HL-60 (cell line): ENCODE data around the gene FRRS1L.

Experiments used
- DNase-seq, 2 experiments: peaks; one replicate each; pipeline ENCODE4 v3.0.0-alpha.2; 2010 to 2020; ENCODE audit warnings: low read depth in 1 of 2, low spot score in 1 of 2
- H3K27ac ChIP-seq: fragments of 250-450 bp; sonication (Bioruptor Pico); replicated peaks from 2 replicates; pipeline ENCODE4 v1.5.1; 2020; ENCODE audit warnings: mild to moderate bottlenecking, moderate library complexity
- H3K27me3 ChIP-seq: fragments of 250-450 bp; sonication (Bioruptor Pico); 2 replicates; pipeline ENCODE4 v1.5.1; 2021; ENCODE audit warnings: mild to moderate bottlenecking, moderate library complexity; ENCODE audit not compliant: insufficient read depth, poor library complexity, severe bottlenecking
- H3K4me3 ChIP-seq: replicated peaks from 2 replicates; pipeline ENCODE4 v1.5.1; 2011; ENCODE audit warnings: mild to moderate bottlenecking, control low read depth, low read length; ENCODE audit not compliant: insufficient read depth
- CTCF ChIP-seq: IDR thresholded peaks from one replicate; pipeline ENCODE4 v1.5.1; 2011; ENCODE audit warnings: low read length, control low read depth, inconsistent platforms; ENCODE audit not compliant: insufficient read depth
- GABPA ChIP-seq: IDR thresholded peaks from 2 replicates; pipeline ENCODE4 v1.6.1; 2012; ENCODE audit warnings: low read depth
- POLR2AphosphoS5 ChIP-seq: IDR thresholded peaks from 2 replicates; pipeline ENCODE4 v1.6.1; 2012; ENCODE audit warnings: low read depth
- REST ChIP-seq: IDR thresholded peaks from 2 replicates; pipeline ENCODE4 v1.6.1; 2012; ENCODE audit warnings: low read depth; ENCODE audit not compliant: insufficient replicate concordance
- SPI1 ChIP-seq: IDR thresholded peaks from 2 replicates; pipeline ENCODE4 v1.6.1; 2012; ENCODE audit warnings: low read depth, mild to moderate bottlenecking, borderline replicate concordance

Gene FRRS1L

GRCh38 chr9:109181284-109181683 lies 14.2 kb upstream of the FRRS1L start:
- Histone ChIP-seq H3K4me3 (no peak overlapping the region), H3K27me3 (no peaks in the 10 kb centered on the region), H3K27ac (no peak overlapping the region)
- TF ChIP-seq GABPA (no peak), CTCF (no peak), REST (no peak), SPI1 (no peak), POLR2AphosphoS5 (no peak)
- DNase-seq, result no peak

GRCh38 chr9:109179801-109180523 lies 12.9 kb upstream of the FRRS1L start:
- TF ChIP-seq CTCF (no peak), SPI1 (no peak), POLR2AphosphoS5 (no peak), GABPA (no peak), REST (no peak)
- H3K27ac ChIP-seq, result no peak overlapping the region
- no peak overlapping the region for H3K4me3 ChIP-seq
- no peak for DNase-seq
- no peaks in the 10 kb centered on the region for H3K27me3 ChIP-seq

GRCh38 chr9:109176963-109177362 lies 9.9 kb upstream of the FRRS1L start:
- Histone ChIP-seq H3K27me3 (no peaks in the 10 kb centered on the region), H3K4me3 (no peak overlapping the region), H3K27ac (no peak overlapping the region)
- no peak for DNase-seq
- TF ChIP-seq SPI1 (no peak), REST (no peak), POLR2AphosphoS5 (no peak)

- Histone ChIP-seq H3K4me3 (no peak overlapping the region), H3K27ac (no peak overlapping the region), H3K27me3 (no peaks in the 10 kb centered on the region)
- no peak for DNase-seq
- TF ChIP-seq GABPA (no peak), REST (no peak), CTCF (no peak), POLR2AphosphoS5 (no peak), SPI1 (no peak)
These were observed 9.3 kb upstream of the FRRS1L start for GRCh38 chr9:109176386-109176785.
